Esophagus squamous epithelium (tissue), 5 donors: Measurements from ENCODE around the gene SF3A2. TPM values are rescaled to one million over a fixed set of nuclear protein-coding genes. Genes with fewer than 3 reads are reported as not detected.

Source experiments
- DNase-seq: peaks from one replicate; lab custom pipeline; 2025; lab: John Stamatoyannopoulos, UW
- H3K27ac ChIP-seq, 4 donors: fragments of 200-600 bp; sonication (generic); one replicate each; pipeline ENCODE4 v1.5.1; 2016 to 2019; ENCODE audit warnings: mild to moderate bottlenecking in 1 of 4
- H3K27me3 ChIP-seq, 4 donors: fragments of 200-600 bp; sonication (generic); 1 replicate in 3 of 4; 2 replicates in 1 of 4; pipeline versions ENCODE4 v1.5.1 to v1.6.0; 2017 to 2021; ENCODE audit warnings: antibody characterized with exemption in 1 of 4
- H3K36me3 ChIP-seq, 3 donors: fragments of 200-600 bp; sonication (generic); one replicate each; pipeline ENCODE4 v1.5.1; 2016 to 2019
- H3K4me1 ChIP-seq, 3 donors: fragments of 200-600 bp; sonication (generic); one replicate each; pipeline ENCODE4 v1.5.1; 2017 to 2019
- H3K4me3 ChIP-seq, 4 donors: fragments of 200-600 bp; sonication (generic); 1 replicate in 3 of 4; 2 replicates in 1 of 4; pipeline ENCODE4 v1.5.1; 2016 to 2019; ENCODE audit warnings: mild to moderate bottlenecking in 2 of 4, moderate library complexity in 1 of 4
- H3K9me3 ChIP-seq, 3 donors: fragments of 200-600 bp; sonication (generic); one replicate each; pipeline ENCODE4 v1.5.1; 2016 to 2019
- POLR2A ChIP-seq, 4 donors: fragments of 450-650 bp; IDR thresholded peaks; one replicate each; pipeline ENCODE4 v1.6.1; 2017; ENCODE audit warnings: antibody characterized with exemption in 4 of 4, mild to moderate bottlenecking in 4 of 4, moderate library complexity in 3 of 4
- WGBS, 2 donors: methylation state at CpG; one replicate each; pipeline ENCODE4 v1.1.5; 2018; 5-methylcytosine and 5-hydroxymethylcytosine counted together
- intact Hi-C: fragments of 100-400 bp; cut with DNase I; formaldehyde crosslinking; loops from one replicate; pipeline ENCODE4 v1.15.0; 2022
- total RNA-seq, 4 donors: library from RNA; depleted of rRNA; stranded (reverse); fragments of >200 nt; gene quantifications; one replicate each; pipeline ENCODE4 v1.1.0, GENCODE V29; 2016
- TF ChIP-seq, protein P1 (sequence below), 6 experiments: fragments of 450-650 bp in 4 of 6; fragments of 200-600 bp in 2 of 6; sonication (generic) in 2 of 6; IDR thresholded peaks; one replicate each; pipeline ENCODE4 v1.5.1; 2016 to 2019; ENCODE audit warnings: antibody characterized with exemption in 6 of 6, mild to moderate bottlenecking in 4 of 6, moderate library complexity in 4 of 6
- donor health status: DM: yes; HTN: yes; CAD: no.

SF3A2 gene
- total RNA-seq, 4 donors from 2014 or later, result 19.3 to 39.7 (median 31.3) TPM

DNA sequence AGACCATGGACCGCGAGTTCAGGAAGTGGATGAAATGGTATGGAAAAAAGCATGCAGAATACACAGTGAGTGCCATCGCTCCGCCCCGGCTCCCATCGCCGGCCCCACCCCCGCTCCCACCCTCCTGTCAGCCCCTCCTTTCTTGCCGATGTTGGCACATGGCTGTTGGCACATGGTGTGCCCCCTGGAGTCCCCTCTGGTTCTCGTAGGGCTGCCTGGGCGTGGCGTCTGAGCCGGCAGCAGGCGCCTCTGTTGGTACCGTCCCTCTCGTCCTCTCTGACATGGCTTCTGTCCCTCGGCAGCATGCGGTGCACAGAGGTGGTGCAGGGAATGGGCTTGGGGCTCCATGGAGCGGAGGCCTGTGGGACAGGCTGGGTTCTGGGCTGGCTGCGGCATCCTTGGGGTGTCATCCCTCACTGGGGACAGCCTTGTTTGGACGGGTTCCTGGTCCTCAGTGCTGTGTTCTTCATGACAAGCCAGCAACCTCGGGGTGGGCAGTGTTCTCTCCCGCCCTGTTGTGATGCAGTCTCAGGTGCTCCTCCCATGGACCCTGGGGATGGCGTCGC is 42.0 kb upstream of the SF3A2 start:
- TF ChIP-seq, protein P1, sequence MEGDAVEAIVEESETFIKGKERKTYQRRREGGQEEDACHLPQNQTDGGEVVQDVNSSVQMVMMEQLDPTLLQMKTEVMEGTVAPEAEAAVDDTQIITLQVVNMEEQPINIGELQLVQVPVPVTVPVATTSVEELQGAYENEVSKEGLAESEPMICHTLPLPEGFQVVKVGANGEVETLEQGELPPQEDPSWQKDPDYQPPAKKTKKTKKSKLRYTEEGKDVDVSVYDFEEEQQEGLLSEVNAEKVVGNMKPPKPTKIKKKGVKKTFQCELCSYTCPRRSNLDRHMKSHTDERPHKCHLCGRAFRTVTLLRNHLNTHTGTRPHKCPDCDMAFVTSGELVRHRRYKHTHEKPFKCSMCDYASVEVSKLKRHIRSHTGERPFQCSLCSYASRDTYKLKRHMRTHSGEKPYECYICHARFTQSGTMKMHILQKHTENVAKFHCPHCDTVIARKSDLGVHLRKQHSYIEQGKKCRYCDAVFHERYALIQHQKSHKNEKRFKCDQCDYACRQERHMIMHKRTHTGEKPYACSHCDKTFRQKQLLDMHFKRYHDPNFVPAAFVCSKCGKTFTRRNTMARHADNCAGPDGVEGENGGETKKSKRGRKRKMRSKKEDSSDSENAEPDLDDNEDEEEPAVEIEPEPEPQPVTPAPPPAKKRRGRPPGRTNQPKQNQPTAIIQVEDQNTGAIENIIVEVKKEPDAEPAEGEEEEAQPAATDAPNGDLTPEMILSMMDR (IDR thresholded peaks at IDR 0.05), result no peak
- no peak for TF ChIP-seq POLR2A (IDR thresholded peaks at IDR 0.05)
- intact Hi-C loops, result no loop called here
- Histone ChIP-seq H3K4me3 (no peak overlapping the region), H3K9me3 (no peaks in the 10 kb centered on the region), H3K4me1 (no peaks in the 10 kb centered on the region), H3K27me3 (no peaks in the 10 kb centered on the region), H3K36me3 (peaks cover 15 to 100% (median 27%) of the 10 kb centered on the region in 3 donors), H3K27ac (no peak overlapping the region)
- WGBS, 2 donors, result 89 to 100% methylated on average over 1 to 3 of the region's 25 CpGs
- DNase-seq, result no peak

DNA sequence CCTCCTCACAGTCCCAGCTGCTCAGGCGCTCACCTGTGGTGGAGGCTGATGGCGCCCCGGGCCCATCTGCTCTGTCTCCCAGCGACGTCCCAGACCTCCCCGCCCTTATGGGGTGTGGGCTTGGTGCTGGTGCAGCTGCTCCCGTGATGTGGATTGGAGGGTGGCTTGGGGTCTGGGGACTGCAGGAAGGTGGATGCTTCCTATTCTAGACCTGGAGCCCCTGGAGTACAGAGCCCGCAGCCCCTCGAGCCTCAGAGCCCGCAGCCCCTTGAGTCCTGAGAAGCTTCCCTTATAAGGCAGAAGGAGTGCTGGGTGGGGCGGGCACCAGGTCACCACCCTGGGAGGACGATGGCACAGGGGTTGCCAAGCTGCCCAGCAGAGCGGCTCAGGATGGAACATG is 41.3 kb upstream of the SF3A2 start:
- H3K4me1 ChIP-seq, result no peaks in the 10 kb centered on the region
- WGBS, 2 donors, result no CpG with 5 or more reads among the region's 13 CpGs
- intact Hi-C loops, result no loop called here
- no peak overlapping the region for H3K4me3 ChIP-seq
- no peak for DNase-seq
- peaks cover 13 to 100% (median 27%) of the 10 kb centered on the region in 3 donors for H3K36me3 ChIP-seq
- no peaks in the 10 kb centered on the region for H3K27me3 ChIP-seq
- H3K9me3 ChIP-seq, result no peaks in the 10 kb centered on the region
- no peak overlapping the region for H3K27ac ChIP-seq
- no peak for TF ChIP-seq POLR2A (IDR thresholded peaks at IDR 0.05)
- TF ChIP-seq, protein P1 (IDR thresholded peaks at IDR 0.05), result no peak

DNA sequence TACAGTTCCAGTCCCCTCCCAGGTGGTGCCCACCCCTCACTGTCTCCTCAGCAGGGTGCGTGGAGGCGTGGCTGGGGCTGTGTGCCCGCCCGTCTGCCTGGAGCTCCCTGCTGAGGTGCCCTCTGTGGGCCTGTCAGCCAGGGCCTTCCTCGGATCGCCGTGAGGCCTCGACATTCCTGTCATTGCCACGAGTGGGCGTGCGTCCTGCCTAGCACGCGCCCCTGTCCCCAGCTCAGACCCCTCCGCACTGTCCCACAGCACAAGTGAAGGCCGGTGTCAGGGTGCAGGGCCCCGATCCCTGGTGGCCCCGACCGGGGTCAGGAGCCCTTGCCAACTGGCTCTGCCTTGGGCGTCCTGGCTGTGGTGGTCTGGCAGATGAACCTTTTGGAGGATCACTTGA is 40.7 kb upstream of the SF3A2 start:
- WGBS, 2 donors, result 95 to 96% methylated on average over 4 of the region's 19 CpGs
- DNase-seq, result no peak

DNA sequence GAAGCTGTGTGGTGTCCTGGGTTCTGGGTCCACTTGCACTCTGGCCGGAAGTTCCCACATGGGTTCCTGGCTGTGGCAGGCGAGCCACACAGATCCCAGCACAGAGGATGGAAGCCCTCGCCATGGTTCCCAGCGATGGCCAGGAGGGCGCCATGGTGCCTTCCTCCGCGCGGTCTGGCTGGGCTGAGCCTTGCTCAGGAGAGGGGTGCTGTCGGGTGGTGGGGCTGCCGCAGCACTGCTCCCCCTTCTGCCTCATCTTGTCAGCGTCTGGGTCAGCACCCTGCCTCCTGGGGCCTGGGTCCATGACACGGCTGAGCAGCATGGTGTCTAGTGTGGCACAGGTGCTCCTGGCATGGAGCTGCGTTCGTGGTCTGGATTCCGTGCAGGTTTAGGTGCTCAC is 39.4 kb upstream of the SF3A2 start:
- no peak for DNase-seq
- intact Hi-C loops, result no loop called here
- WGBS, 2 donors, result 83% methylated on average over 2 of the region's 15 CpGs; no CpG with 5 or more reads in 1 of the 2 donors
- Histone ChIP-seq H3K9me3 (no peaks in the 10 kb centered on the region), H3K36me3 (peaks cover 0 to 95% (median 16%) of the 10 kb centered on the region in 3 donors), H3K4me1 (peaks cover 0 to 12% (median 0%) of the 10 kb centered on the region in 3 donors), H3K27me3 (no peaks in the 10 kb centered on the region), H3K4me3 (no peak overlapping the region), H3K27ac (no peak overlapping the region)
- no peak for TF ChIP-seq POLR2A (IDR thresholded peaks at IDR 0.05)
- TF ChIP-seq, protein P1 (IDR thresholded peaks at IDR 0.05), result no peak

More for the DNA sequence above, 40.7 kb upstream of the SF3A2 start:
- intact Hi-C loops, result no loop called here
- H3K36me3 ChIP-seq, result peaks cover 12 to 98% (median 26%) of the 10 kb centered on the region in 3 donors
- H3K27ac ChIP-seq, result no peak overlapping the region
- H3K27me3 ChIP-seq, result no peaks in the 10 kb centered on the region
- TF ChIP-seq POLR2A (IDR thresholded peaks at IDR 0.05), result no peak
- TF ChIP-seq, protein P1 (IDR thresholded peaks at IDR 0.05), result no peak
- no peaks in the 10 kb centered on the region for H3K9me3 ChIP-seq
- H3K4me1 ChIP-seq, result no peaks in the 10 kb centered on the region
- H3K4me3 ChIP-seq, result no peak overlapping the region

DNA sequence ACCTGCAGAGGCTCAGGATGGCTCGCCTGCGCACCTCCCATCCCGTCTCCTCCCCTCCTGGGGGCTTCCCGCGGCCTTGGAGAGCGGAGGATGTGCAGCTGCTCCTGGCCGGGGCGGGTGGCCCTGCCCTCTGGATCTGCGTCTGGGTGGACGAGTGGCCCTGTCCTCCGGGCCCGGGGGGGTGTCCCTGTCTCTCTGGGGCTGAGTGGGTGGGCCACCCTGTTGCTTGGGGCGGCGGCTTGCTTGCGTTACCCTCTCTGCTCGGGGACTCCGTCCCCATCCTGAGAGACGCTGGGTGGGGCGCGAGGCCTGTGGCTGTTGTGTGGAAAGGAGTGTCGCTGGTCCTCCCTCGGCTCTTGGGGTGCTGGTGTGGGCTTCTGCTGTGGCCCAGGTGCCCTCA is 38.3 kb upstream of the SF3A2 start:
- no peak overlapping the region for H3K27ac ChIP-seq
- H3K36me3 ChIP-seq, result peaks cover 0 to 95% (median 16%) of the 10 kb centered on the region in 3 donors
- H3K27me3 ChIP-seq, result no peaks in the 10 kb centered on the region
- H3K9me3 ChIP-seq, result no peaks in the 10 kb centered on the region
- TF ChIP-seq POLR2A (IDR thresholded peaks at IDR 0.05), result no peak
- TF ChIP-seq, protein P1 (IDR thresholded peaks at IDR 0.05), result no peak
- H3K4me1 ChIP-seq, result peaks cover 0 to 23% (median 4%) of the 10 kb centered on the region in 3 donors
- intact Hi-C loops, result no loop called here
- WGBS, 2 donors, result 95% methylated on average over 4 of the region's 22 CpGs
- no peak overlapping the region for H3K4me3 ChIP-seq
- no peak for DNase-seq
